HFFc6 (cell line): ENCODE data around the gene BRF1. TPM values are rescaled to one million over a fixed set of nuclear protein-coding genes. Genes with fewer than 3 reads are reported as not detected.

Experiments used
- DNase-seq: peaks from one replicate; pipeline ENCODE4 v3.0.0-alpha.2; 2018
- H3K27ac Mint-ChIP-seq: 2 replicates; pipeline ENCODE4 v1.8.0; 2020; ENCODE audit warnings: mild to moderate bottlenecking, mixed read lengths
- H3K27me3 Mint-ChIP-seq: 2 replicates; pipeline ENCODE4 v1.8.0; 2021; ENCODE audit warnings: mild to moderate bottlenecking, moderate library complexity, mixed read lengths; ENCODE audit not compliant: insufficient read depth
- H3K36me3 Mint-ChIP-seq: 2 replicates; pipeline ENCODE4 v1.8.0; 2021; ENCODE audit warnings: low read depth, mixed read lengths
- H3K4me1 Mint-ChIP-seq: 2 replicates; pipeline ENCODE4 v1.8.0; 2020; ENCODE audit warnings: low read depth, mixed read lengths
- H3K4me3 Mint-ChIP-seq: 2 replicates; pipeline ENCODE4 v1.8.0; 2020; ENCODE audit warnings: mild to moderate bottlenecking, moderate library complexity, mixed read lengths
- H3K9me3 Mint-ChIP-seq: 2 replicates; pipeline ENCODE4 v1.8.0; 2020; ENCODE audit warnings: mild to moderate bottlenecking, mixed read lengths
- total RNA-seq, 6 experiments: library from RNA; stranded (reverse); fragmentation: NEBNext Ultra II Directional; extraction: Animal tissue kit (Norgen Biotek cat#: 25700); gene quantifications; 2 replicates in 1 of 6; 3 replicates in 5 of 6; pipeline ENCODE4 v1.2.3, GENCODE V29; 2021
- TF ChIP-seq, protein P1 (sequence below): fragments of 200-600 bp; sonication (generic); IDR thresholded peaks from 2 replicates; pipeline ENCODE4 v1.5.0; 2021; ENCODE audit warnings: antibody characterized with exemption, mild to moderate bottlenecking

The BRF1 gene
- total RNA-seq, 6 experiments from 2014 or later = 20.1 to 25.8 (median 21.8) TPM

DNA sequence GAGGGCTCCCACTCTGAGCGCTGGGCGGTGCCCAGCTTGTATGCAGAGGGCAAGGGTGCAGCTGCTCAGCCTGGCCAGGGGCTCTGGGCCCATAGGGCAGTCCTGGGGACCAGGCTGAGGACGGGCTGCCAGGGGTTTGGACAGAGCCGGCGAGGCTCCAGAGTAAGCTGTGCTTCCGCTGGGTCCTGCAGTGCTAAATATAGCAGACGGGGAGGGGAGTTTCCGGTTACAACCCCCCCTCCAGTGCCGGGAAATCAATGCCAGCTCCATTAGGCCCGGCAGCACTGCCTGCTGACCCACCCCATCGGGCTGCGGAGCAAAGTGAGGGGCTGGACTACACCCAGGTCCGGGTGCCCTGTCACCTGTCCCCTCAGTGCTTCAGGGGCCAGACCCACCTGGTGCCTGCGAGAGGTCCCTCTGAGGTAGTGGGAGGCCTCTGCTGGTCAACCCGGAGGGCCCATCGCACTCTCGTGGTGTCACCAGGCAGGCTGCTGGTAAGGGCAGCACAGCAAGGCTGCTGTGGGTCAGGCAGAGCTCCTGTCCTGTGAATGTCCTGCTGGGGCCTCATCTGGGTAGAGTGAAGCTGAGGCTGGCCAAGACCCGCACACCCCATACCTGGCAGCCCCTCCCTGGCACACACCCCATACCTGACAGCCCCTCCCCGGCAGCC is 129.7 kb downstream of the BRF1 start:
- TF ChIP-seq, protein P1, sequence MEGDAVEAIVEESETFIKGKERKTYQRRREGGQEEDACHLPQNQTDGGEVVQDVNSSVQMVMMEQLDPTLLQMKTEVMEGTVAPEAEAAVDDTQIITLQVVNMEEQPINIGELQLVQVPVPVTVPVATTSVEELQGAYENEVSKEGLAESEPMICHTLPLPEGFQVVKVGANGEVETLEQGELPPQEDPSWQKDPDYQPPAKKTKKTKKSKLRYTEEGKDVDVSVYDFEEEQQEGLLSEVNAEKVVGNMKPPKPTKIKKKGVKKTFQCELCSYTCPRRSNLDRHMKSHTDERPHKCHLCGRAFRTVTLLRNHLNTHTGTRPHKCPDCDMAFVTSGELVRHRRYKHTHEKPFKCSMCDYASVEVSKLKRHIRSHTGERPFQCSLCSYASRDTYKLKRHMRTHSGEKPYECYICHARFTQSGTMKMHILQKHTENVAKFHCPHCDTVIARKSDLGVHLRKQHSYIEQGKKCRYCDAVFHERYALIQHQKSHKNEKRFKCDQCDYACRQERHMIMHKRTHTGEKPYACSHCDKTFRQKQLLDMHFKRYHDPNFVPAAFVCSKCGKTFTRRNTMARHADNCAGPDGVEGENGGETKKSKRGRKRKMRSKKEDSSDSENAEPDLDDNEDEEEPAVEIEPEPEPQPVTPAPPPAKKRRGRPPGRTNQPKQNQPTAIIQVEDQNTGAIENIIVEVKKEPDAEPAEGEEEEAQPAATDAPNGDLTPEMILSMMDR = no peak
- Mint-ChIP-seq H3K4me3 (no peak overlapping the region), H3K36me3 (no peaks in the 10 kb centered on the region), H3K27ac (no peak overlapping the region), H3K9me3 (no peaks in the 10 kb centered on the region), H3K27me3 (peaks cover 18% of the 10 kb centered on the region), H3K4me1 (no peaks in the 10 kb centered on the region)
- no peak for DNase-seq

DNA sequence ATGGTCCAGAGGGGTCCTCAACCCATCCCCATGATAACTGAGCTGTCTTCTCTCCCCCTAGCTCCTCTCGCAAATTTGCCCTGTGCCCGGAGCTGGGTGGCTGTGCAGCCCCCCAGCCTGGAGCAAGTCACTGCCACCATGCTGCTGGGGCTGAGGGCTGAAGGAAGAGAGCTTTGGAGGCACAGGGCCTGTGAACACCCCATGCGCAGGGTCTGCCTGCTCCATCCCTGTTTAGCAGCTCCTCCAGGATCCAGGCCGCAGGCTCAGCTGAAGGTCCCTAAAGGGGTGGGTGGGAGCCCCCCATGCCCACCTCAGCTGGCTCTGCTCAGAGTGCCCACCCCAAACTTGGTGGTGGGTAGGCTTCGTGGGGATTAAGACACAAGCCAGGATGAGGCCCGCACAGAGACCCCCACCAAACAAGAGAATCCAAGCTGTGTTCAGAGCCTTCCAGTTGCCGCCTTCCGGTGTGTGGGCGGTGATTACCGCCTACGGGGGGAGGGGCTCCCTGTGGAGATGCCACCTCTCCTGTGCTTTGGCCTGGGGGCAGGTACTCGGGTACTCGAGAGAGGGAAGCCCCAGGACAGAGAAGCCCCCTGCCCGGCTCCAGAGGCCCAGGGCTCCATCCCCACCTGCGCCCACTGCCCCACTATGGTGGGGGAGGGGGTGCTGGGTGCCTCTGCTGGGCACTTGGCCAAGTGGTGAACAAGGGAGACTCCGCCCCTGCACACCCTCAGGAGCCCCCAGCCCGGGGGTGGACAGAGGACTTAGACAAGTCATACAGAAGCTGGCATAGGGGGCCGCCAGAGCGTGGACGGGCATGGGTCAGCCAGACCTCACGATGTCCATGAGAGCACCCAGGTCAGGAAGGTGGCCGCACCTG is 130.8 kb downstream of the BRF1 start:
- H3K4me3 Mint-ChIP-seq = peak overlapping the region; percentile 20; the same call in 1 of the 2 replicates
- H3K27me3 Mint-ChIP-seq = peaks cover 18% of the 10 kb centered on the region
- no peaks in the 10 kb centered on the region for H3K4me1 Mint-ChIP-seq
- TF ChIP-seq, protein P1 = no peak
- no peak for DNase-seq
- H3K9me3 Mint-ChIP-seq = no peaks in the 10 kb centered on the region
- H3K27ac Mint-ChIP-seq = no peak overlapping the region
- H3K36me3 Mint-ChIP-seq = no peaks in the 10 kb centered on the region

DNA sequence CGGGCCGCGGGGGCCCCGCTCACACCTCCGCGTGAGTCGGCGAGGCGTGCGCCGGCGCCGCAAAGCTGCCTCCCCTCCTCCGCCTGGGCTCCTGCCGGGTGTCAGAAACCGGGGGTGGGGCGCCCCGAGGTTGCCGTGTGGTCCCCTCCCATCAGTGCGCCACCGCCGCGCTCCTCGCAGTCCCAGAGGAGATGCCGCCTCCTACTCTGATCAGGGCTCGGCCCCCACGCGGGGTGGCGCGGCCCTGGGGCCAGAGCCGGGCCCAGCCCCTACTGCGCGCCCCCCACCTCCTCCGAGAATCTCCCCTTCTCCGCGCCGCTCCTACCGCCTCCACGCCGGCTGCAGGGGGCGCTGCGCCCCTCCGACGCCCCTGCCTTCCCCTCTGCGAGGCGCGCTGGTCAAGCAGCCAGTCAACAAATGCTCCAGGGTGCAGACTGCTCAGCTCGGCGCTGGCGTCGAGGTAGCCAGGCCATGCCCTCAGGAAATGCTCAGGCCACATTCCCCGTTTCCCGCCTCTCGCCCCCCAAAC is 131.8 kb downstream of the BRF1 start:
- no peak overlapping the region for H3K27ac Mint-ChIP-seq
- peaks cover 19% of the 10 kb centered on the region for H3K27me3 Mint-ChIP-seq
- H3K4me1 Mint-ChIP-seq = no peaks in the 10 kb centered on the region
- TF ChIP-seq, protein P1 = peak; percentile 64
- no peak overlapping the region; the same call in 1 of the 2 replicates for H3K4me3 Mint-ChIP-seq
- no peaks in the 10 kb centered on the region for H3K36me3 Mint-ChIP-seq
- no peak for DNase-seq
- no peaks in the 10 kb centered on the region for H3K9me3 Mint-ChIP-seq

DNA sequence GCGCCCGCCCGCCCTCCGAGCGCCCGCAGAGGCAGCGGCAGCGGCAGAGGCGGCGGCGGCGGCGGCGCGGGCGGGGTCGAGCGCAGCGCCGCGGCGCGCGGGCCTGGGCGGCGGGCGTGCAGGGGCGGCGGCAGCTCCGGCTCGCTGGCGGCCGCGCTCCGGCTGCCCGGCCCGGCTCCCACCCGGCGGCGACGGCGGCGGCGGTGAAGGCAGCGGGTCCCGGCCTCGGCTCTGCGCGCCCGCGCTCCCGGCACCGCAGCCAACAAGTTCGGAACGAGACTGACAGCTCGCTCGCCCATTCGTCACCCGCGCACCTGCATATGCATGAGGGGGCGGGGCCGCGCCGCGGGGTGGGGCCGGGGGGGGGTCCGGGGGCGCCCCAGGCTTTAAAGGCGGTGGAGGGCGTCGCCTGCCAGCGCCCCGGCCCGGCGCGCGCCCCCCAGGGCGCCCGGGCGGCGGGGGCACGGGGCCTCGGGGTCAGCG is 132.3 kb downstream of the BRF1 start, which contains the start of gene JAG2:
Gene JAG2, minus strand, starts transcription at position 281 of the 483 bp plus-strand sequence. CDS start 356 bp downstream, outside the sequence.
- Mint-ChIP-seq H3K36me3 (no peaks in the 10 kb centered on the region), H3K4me3 (peak within 1 kb of the TSS; percentile 20; the same call in 1 of the 2 replicates), H3K9me3 (no peaks in the 10 kb centered on the region), H3K27me3 (peaks cover 19% of the 10 kb centered on the region), H3K4me1 (no peaks in the 10 kb centered on the region), H3K27ac (no peak within 1 kb of the TSS)
- TF ChIP-seq, protein P1 = no peak
- DNase-seq = no peak

DNA sequence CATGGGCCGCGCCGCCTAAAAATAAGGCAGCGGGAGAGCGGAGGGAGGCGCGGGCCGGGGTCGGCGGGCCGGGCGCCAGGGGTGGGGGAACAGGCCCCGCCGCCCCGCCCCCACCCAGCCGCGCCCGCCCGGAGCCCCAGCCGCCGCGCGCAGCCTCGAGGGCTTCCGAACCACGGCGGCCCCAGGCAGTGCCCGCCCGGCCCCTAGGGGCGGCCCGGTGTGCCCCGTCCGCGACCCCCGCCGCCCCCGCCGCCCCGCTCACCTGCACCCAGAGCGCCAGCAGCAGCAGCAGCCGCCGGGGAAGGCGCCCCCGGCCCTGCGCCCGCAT is 132.7 kb downstream of the BRF1 start:
- Mint-ChIP-seq H3K27me3 (peaks cover 19% of the 10 kb centered on the region), H3K36me3 (no peaks in the 10 kb centered on the region), H3K4me1 (no peaks in the 10 kb centered on the region), H3K27ac (no peak overlapping the region), H3K4me3 (no peak overlapping the region), H3K9me3 (no peaks in the 10 kb centered on the region)
- TF ChIP-seq, protein P1 = no peak
- no peak for DNase-seq
